HUES64 (cell line): Measurements from ENCODE around the gene PM20D2.

Experiments
- H3K27ac ChIP-seq: 2 replicates; pipeline ENCODE4 v1.7.0; 2013; ENCODE audit warnings: low read depth, low read length, inconsistent platforms
- H3K27me3 ChIP-seq: 2 replicates; pipeline ENCODE4 v1.6.1; 2013; ENCODE audit warnings: mild to moderate bottlenecking, low read length; ENCODE audit not compliant: insufficient read depth
- H3K36me3 ChIP-seq: 2 replicates; pipeline ENCODE4 v1.6.1; 2013; ENCODE audit warnings: mild to moderate bottlenecking, low read length; ENCODE audit not compliant: insufficient read depth
- H3K4me1 ChIP-seq: 2 replicates; pipeline ENCODE4 v1.6.1; 2013; ENCODE audit warnings: mild to moderate bottlenecking, low read length, moderate library complexity; ENCODE audit not compliant: insufficient read depth
- H3K4me3 ChIP-seq: 2 replicates; pipeline ENCODE4 v1.5.1; 2013; ENCODE audit warnings: mild to moderate bottlenecking, low read length, moderate library complexity
- H3K9ac ChIP-seq: 2 replicates; pipeline ENCODE4 v1.6.1; 2013; ENCODE audit warnings: mild to moderate bottlenecking, low read depth, low read length
- H3K9me3 ChIP-seq: 2 replicates; pipeline ENCODE4 v1.6.1; 2013; ENCODE audit warnings: low read depth, low read length; ENCODE audit not compliant: insufficient read depth
- WGBS: fragments of 150-250, 120-280 bp; methylation state at CpG from one replicate; pipeline ENCODE4 v1.1.7; 2013; ENCODE audit warnings: missing lambda C conversion rate; 5-methylcytosine and 5-hydroxymethylcytosine counted together

PM20D2 gene

DNA sequence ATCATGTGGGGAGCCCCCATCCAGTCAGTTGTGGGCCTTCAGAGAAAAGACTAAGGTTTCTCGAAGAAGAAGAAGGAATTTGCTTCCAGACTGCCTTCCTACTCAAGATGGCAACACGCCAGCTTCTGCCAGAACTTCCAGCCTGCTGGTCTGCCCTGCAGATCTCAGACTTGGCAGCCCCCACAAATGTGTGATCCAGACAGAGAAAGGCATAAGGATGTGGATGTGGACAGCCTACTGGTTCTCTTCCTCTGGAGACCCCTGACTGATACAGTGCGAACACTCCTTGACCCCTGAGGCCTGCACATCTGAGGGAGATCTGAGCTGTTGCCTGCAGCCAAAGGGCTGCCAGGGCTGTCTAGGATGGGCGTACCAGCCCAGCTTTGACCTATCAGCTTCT lies 62.7 kb downstream of the PM20D2 start:
- 94% methylated on average over 4 of the region's 4 CpGs for WGBS
- H3K9me3 ChIP-seq = no peaks in the 10 kb centered on the region
- no peak overlapping the region for H3K4me3 ChIP-seq
- H3K27ac ChIP-seq = no peak overlapping the region
- H3K36me3 ChIP-seq = no peaks in the 10 kb centered on the region
- no peak overlapping the region for H3K9ac ChIP-seq
- no peaks in the 10 kb centered on the region for H3K27me3 ChIP-seq
- H3K4me1 ChIP-seq = peaks cover 20% of the 10 kb centered on the region

DNA sequence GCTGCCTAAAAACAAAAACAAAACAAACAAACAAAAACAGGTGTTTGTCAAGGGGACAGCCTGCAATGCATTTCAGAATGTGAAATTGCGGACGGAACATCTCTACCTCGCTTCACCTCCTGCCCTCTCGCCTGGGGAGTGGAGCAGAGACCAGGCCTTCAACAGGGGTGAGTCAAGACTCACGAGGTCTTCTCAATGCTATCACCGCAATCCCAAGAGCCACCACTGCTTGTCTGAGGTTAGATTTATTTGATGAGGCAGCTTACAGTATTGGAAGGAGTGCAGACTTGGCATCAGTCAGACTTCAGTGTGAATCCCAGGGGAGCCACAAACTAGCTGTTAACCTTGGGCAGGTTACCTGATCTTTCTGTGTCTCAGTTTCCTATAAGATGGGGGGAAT lies 63.6 kb downstream of the PM20D2 start:
- Histone ChIP-seq H3K27ac (no peak overlapping the region), H3K36me3 (no peaks in the 10 kb centered on the region), H3K4me3 (no peak overlapping the region), H3K9ac (no peak overlapping the region), H3K4me1 (peaks cover 20% of the 10 kb centered on the region), H3K27me3 (no peaks in the 10 kb centered on the region), H3K9me3 (no peaks in the 10 kb centered on the region)
- 97% methylated on average over 6 of the region's 6 CpGs for WGBS

DNA sequence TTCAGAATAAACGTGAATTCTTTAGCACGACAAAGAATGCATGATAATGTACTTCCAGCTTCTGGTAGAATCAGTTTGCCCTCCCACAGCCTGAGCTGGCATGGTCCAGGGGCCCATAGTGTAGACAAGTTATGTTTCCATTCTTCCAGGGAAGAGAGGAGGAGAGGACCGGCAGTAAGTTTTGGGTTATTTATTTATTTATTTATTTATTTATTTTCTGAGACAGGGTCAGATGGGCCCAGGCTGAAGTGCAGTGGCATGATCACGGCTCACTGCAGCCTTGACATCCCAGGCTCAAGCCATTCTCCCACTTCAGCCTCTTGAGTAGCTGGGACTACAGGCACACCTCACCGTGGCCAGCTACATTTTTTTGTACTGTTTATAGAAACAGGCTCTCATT lies 66.6 kb downstream of the PM20D2 start:
- H3K9me3 ChIP-seq = no peaks in the 10 kb centered on the region
- H3K36me3 ChIP-seq = no peaks in the 10 kb centered on the region
- 53% methylated on average over 4 of the region's 5 CpGs for WGBS
- no peak overlapping the region for H3K27ac ChIP-seq
- H3K4me3 ChIP-seq = no peak overlapping the region
- H3K27me3 ChIP-seq = no peaks in the 10 kb centered on the region
- H3K4me1 ChIP-seq = peaks cover 24% of the 10 kb centered on the region
- no peak overlapping the region for H3K9ac ChIP-seq

- no peaks in the 10 kb centered on the region for H3K9me3 ChIP-seq
- H3K27ac ChIP-seq = no peak overlapping the region
- H3K4me1 ChIP-seq = peaks cover 27% of the 10 kb centered on the region
- H3K9ac ChIP-seq = no peak overlapping the region
- no peak overlapping the region for H3K4me3 ChIP-seq
- no peaks in the 10 kb centered on the region for H3K27me3 ChIP-seq
- H3K36me3 ChIP-seq = no peaks in the 10 kb centered on the region
Measured at GRCh38 chr6:89214197-89214596, 68.3 kb downstream of the PM20D2 start.
